DND-41 (cell line): ENCODE data around the gene CDC16.

Source experiments
- EZH2 ChIP-seq: IDR thresholded peaks from 3 replicates; pipeline ENCODE4 v1.6.1; 2012; ENCODE audit warnings: borderline replicate concordance, low read depth, mild to moderate bottlenecking, moderate library complexity, low read length, inconsistent platforms; ENCODE audit not compliant: severe bottlenecking
- TF ChIP-seq, protein P1 (sequence below): IDR thresholded peaks from 2 replicates; pipeline ENCODE4 v1.5.1; 2012; ENCODE audit warnings: borderline replicate concordance, low read length, moderate library complexity, mild to moderate bottlenecking; ENCODE audit not compliant: poor library complexity, severe bottlenecking; ENCODE audit errors: extremely low read depth

- TF ChIP-seq, protein P1, sequence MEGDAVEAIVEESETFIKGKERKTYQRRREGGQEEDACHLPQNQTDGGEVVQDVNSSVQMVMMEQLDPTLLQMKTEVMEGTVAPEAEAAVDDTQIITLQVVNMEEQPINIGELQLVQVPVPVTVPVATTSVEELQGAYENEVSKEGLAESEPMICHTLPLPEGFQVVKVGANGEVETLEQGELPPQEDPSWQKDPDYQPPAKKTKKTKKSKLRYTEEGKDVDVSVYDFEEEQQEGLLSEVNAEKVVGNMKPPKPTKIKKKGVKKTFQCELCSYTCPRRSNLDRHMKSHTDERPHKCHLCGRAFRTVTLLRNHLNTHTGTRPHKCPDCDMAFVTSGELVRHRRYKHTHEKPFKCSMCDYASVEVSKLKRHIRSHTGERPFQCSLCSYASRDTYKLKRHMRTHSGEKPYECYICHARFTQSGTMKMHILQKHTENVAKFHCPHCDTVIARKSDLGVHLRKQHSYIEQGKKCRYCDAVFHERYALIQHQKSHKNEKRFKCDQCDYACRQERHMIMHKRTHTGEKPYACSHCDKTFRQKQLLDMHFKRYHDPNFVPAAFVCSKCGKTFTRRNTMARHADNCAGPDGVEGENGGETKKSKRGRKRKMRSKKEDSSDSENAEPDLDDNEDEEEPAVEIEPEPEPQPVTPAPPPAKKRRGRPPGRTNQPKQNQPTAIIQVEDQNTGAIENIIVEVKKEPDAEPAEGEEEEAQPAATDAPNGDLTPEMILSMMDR, result no peak
- TF ChIP-seq EZH2, result no peak
Measured at GRCh38 chr13:114230575-114230974, 4.1 kb upstream of the CDC16 start.
